Measurements from ENCODE around the gene ADGRL3. TPM values are rescaled to one million over a fixed set of nuclear protein-coding genes. Genes with fewer than 3 reads are reported as not detected.

The ADGRL3 gene
- total and polyA plus RNA-seq, 9 donors, result 0.88 to 9.5 (median 2.5) TPM

- no peak overlapping the region for H3K4me3 ChIP-seq
- DNase-seq, result no peak
- TF ChIP-seq POLR2A (IDR thresholded peaks at IDR 0.05) (no peak), CTCF (IDR thresholded peaks at IDR 0.05) (no peak), EP300 (IDR thresholded peaks at IDR 0.05) (no peak)
- no peaks in the 10 kb centered on the region for H3K27me3 ChIP-seq
- no peak overlapping the region for H3K27ac ChIP-seq
- WGBS, 3 donors, result 89 to 93% (median 91%) methylated on average over 3 of the region's 3 CpGs
- no peaks in the 10 kb centered on the region for H3K9me3 ChIP-seq
- H3K4me1 ChIP-seq (ENCODE audit: insufficient read depth), result no peaks in the 10 kb centered on the region
- H3K36me3 ChIP-seq, result no peaks in the 10 kb centered on the region
- intact Hi-C loops (cut with DNase I), result no loop called here
Measured at GRCh38 chr4:61395754-61396153, 195.6 kb downstream of the ADGRL3 start.

GRCh38 chr4:61397174-61397573 is 197.0 kb downstream of the ADGRL3 start:
- intact Hi-C loops (cut with DNase I), result no loop called here
- TF ChIP-seq POLR2A (IDR thresholded peaks at IDR 0.05) (no peak), CTCF (IDR thresholded peaks at IDR 0.05) (no peak), EP300 (IDR thresholded peaks at IDR 0.05) (no peak)
- no peak overlapping the region for H3K27ac ChIP-seq
- no peaks in the 10 kb centered on the region for H3K9me3 ChIP-seq
- WGBS, 3 donors, result 70 to 84% (median 79%) methylated on average over 1 of the region's 1 CpG
- no peaks in the 10 kb centered on the region for H3K4me1 ChIP-seq (ENCODE audit: insufficient read depth)
- H3K4me3 ChIP-seq, result no peak overlapping the region
- H3K36me3 ChIP-seq, result no peaks in the 10 kb centered on the region
- no peaks in the 10 kb centered on the region for H3K27me3 ChIP-seq
- no peak for DNase-seq

GRCh38 chr4:61400439-61401038 is 200.4 kb downstream of the ADGRL3 start:
- no peak for DNase-seq
- H3K27ac ChIP-seq, result no peak overlapping the region
- H3K36me3 ChIP-seq, result no peaks in the 10 kb centered on the region
- no peaks in the 10 kb centered on the region for H3K9me3 ChIP-seq
- H3K27me3 ChIP-seq, result no peaks in the 10 kb centered on the region
- intact Hi-C loops (cut with DNase I), result no loop called here
- 83 to 98% (median 85%) methylated on average over 1 of the region's 1 CpG for WGBS, 3 donors
- no peak overlapping the region for H3K4me3 ChIP-seq
- TF ChIP-seq POLR2A (IDR thresholded peaks at IDR 0.05), result no peak
- no peak for TF ChIP-seq EP300 (IDR thresholded peaks at IDR 0.05)
- TF ChIP-seq CTCF (IDR thresholded peaks at IDR 0.05), result no peak
- H3K4me1 ChIP-seq (ENCODE audit: insufficient read depth), result no peaks in the 10 kb centered on the region

GRCh38 chr4:61401771-61402170 is 201.6 kb downstream of the ADGRL3 start:
- H3K27ac ChIP-seq, result no peak overlapping the region
- TF ChIP-seq EP300 (IDR thresholded peaks at IDR 0.05), result no peak
- TF ChIP-seq CTCF (IDR thresholded peaks at IDR 0.05), result no peak
- TF ChIP-seq POLR2A (IDR thresholded peaks at IDR 0.05), result no peak

More at GRCh38 chr4:61401771-61402170, 201.6 kb downstream of the ADGRL3 start:
- no peaks in the 10 kb centered on the region for H3K27me3 ChIP-seq
- DNase-seq, result no peak
- no peaks in the 10 kb centered on the region for H3K36me3 ChIP-seq
- H3K4me3 ChIP-seq, result no peak overlapping the region
- intact Hi-C loops (cut with DNase I), result no loop called here
- no peaks in the 10 kb centered on the region for H3K9me3 ChIP-seq
- H3K4me1 ChIP-seq (ENCODE audit: insufficient read depth), result no peaks in the 10 kb centered on the region
